Rectal smooth muscle tissue (tissue), 1 donor: ENCODE measurements around the gene DENND4C.
"Not testable (repeated sequence)": the region's sequence is repeated elsewhere in the genome, so short reads cannot be mapped to it uniquely, and the experiment has no call there.

Experiments used
- H3K27ac ChIP-seq: one replicate; pipeline ENCODE4 v1.7.0; 2013; ENCODE audit warnings: low read depth, low read length, inconsistent platforms
- H3K27me3 ChIP-seq: one replicate; pipeline ENCODE4 v1.7.0; 2013; ENCODE audit warnings: low read length; ENCODE audit not compliant: control insufficient read depth, insufficient read depth
- H3K36me3 ChIP-seq: one replicate; pipeline ENCODE4 v1.7.0; 2013; ENCODE audit warnings: low read length; ENCODE audit not compliant: control insufficient read depth, insufficient read depth
- H3K4me1 ChIP-seq: one replicate; pipeline ENCODE4 v1.7.0; 2013; ENCODE audit warnings: low read length; ENCODE audit not compliant: control insufficient read depth, insufficient read depth
- H3K4me3 ChIP-seq: one replicate; pipeline ENCODE4 v1.7.0; 2013; ENCODE audit warnings: low read length
- H3K9ac ChIP-seq: one replicate; pipeline ENCODE4 v1.7.0; 2013; ENCODE audit warnings: low read length

DENND4C gene

DNA sequence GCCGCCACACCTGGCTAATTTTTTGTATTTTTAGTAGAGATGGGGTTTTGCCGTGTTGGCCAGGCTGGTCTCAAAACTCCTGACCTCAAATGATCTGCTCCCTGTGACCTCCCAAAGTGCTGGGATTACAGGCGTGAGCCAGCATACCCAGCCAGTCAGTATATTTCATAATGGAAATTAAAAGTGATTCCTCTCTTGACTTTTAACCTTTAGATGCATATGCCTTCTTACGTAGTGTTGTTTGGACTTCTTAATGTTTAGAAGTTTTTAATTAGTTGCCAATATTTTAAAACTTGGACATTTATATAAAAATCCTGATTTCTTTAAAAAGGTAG, 22.4 kb downstream of the DENND4C start:
- H3K4me3 ChIP-seq = no peak overlapping the region
- H3K9ac ChIP-seq = no peak overlapping the region
- H3K36me3 ChIP-seq = no peaks in the 10 kb centered on the region
- H3K4me1 ChIP-seq = no peaks in the 10 kb centered on the region
- no peak overlapping the region for H3K27ac ChIP-seq
- no peaks in the 10 kb centered on the region for H3K27me3 ChIP-seq

DNA sequence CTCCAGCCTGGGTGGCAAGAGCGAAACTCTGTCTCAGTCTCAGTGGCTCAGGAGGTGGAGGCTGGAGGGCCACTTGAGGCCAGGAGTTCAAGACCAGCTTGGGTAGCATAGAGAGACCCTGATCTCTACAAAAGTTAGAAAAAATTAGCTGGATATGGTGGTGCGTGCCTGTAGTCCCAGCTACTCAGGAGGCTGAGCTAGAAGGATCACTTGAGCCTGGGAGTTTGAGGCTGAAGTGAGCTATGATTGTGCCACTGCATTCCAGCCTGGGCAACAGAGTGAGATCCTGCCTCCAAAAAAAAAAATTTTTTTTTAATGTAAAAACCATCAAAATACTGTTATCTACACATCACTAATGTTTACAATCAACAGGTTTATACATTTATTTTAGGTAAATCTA, 24.6 kb downstream of the DENND4C start:
- Histone ChIP-seq H3K36me3 (no peaks in the 10 kb centered on the region), H3K9ac (no peak overlapping the region), H3K4me3 (no peak overlapping the region), H3K4me1 (no peaks in the 10 kb centered on the region), H3K27ac (no peak overlapping the region), H3K27me3 (no peaks in the 10 kb centered on the region)

DNA sequence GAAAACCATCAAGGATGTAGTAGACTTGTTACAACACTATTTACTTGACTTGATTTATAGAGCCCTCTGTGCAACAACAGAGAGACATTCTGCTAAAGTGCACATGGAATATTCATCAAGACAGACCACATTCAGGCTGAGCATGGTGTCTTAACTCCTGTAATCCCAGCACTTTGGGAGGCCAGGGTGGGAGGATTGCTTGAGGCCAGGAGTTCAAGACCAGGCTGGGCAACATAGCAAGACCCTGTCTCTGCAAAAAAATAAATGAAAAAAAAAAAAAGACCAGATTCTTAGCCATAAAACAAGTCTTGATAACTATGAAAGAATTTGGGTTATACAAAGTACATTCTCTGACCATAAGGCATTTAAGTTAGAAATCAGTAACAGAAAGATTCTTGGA, 25.3 kb downstream of the DENND4C start:
- Histone ChIP-seq H3K4me1 (no peaks in the 10 kb centered on the region), H3K27ac (no peak overlapping the region), H3K36me3 (no peaks in the 10 kb centered on the region), H3K4me3 (no peak overlapping the region), H3K27me3 (no peaks in the 10 kb centered on the region), H3K9ac (no peak overlapping the region)

DNA sequence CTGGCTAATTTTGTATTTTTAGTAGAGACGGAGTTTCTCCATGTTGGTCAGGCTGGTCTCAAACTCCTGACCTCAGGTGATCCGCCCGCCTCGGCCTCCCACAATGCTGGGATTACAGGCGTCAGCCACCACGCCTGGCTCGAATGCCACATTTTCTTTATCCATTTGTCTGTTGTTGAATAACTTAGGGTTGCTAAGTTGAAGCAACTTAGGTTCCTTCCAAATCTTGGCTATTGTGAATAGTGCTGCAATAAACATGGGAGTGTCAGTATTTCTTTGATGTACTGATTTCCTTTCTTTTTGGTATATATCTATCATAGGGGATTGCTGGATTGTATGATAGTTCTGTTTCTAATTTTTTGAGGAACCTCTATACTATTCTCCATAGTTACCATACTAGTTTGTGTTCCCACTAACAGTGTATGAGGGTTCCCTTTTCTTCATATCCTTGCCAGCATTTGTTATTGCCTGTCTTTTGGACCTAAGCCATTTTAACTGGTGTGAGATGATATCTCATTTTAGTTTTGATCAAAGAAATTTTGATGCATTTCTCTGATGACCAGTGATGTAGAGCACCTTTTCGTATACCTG, 29.3 kb downstream of the DENND4C start:
- not testable (repeated sequence) for H3K4me3 ChIP-seq, H3K36me3 ChIP-seq, H3K27me3 ChIP-seq, H3K4me1 ChIP-seq, H3K27ac ChIP-seq, H3K9ac ChIP-seq

DNA sequence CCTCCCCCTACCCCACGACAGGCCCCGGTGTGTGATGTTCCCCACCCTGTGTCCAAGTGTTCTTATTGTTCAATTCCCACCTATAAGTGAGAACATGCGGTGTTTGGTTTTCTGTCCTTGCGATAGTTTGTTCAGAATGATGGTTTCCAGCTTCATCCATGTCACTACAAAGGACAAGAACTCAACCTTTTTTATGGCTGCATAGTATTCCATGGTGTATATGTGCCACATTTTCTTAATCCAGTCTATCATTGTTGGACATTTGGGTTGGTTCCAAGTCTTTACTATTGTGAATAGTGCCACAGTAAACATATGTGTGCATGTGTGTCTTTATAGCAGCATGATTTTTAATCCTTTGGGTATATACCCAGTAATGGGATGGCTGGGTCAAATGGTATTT, 35.1 kb downstream of the DENND4C start:
- H3K27ac ChIP-seq, H3K4me3 ChIP-seq, H3K27me3 ChIP-seq, H3K4me1 ChIP-seq, H3K36me3 ChIP-seq, H3K9ac ChIP-seq: not testable (repeated sequence)

DNA sequence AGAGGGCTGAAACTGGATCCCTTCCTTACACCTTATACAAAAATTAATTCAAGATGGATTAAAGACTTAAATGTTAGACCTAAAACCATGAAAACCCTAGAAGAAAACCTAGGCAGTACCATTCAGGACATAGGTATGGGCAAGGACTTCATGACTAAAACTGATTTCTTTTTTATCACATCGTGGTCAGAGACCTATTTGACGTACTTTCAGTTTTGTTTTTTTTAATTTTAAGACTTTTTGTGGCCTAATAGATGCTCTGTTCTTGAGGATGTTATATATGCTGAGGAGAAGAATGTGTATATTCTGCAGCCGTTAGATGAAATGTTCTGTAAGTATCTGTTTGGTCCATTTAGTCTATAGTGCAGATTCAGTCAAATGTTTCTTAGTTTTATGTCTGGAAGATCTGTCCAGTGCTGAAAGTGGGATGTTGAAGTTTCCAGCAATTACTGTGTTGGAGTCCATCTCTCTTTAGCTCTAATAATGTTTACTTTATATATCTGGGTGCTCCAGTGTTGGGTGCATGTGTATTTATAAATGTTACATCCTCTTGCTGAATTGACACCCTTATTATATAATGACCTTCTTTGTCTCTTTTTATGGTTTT, 36.4 kb downstream of the DENND4C start:
- H3K27ac ChIP-seq, H3K9ac ChIP-seq, H3K27me3 ChIP-seq, H3K4me1 ChIP-seq, H3K36me3 ChIP-seq, H3K4me3 ChIP-seq: not testable (repeated sequence)

DNA sequence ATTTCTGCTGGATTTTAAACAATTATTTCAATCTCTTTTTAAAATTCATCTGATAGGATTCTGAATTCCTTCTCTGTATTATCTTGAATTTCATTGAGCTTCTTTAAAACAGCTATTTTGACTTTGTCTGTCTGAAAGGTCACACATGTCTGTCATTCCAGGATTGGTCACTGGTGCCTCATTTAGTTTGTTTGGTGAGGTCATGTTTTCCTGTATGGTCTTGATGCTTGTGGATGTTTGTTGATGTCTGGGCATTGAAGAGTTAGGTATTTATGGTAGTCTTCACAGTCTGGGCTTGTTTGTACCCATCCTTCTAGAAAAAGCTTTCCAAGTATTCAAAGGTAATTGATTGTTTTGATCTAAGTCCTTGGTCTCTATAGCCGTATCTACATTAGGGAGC, 39.1 kb downstream of the DENND4C start:
- no peak overlapping the region for H3K4me3 ChIP-seq

DNA sequence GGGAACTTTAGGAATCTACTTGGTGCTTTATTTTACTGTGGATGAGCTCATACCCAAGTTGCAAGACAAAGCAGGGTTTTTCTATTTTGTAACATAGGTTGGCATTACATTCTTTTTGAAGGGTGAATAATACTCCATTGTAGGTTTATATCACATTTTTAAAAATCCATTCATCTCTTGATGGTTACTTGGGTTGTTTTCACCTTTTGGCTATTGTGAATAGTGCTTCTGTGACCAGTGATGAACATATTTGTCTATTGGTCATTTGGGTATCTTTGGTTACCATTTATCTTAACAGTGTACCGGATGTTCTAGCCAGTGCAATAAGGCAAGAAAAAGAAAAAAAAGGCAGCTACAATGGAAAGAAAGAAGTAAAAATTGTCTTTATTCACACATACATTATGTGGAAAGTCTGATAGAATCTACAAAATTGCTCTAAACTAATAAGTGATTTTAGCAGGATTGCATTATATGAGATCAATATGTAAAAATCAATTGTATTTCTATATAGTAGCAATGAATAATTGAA, 40.0 kb downstream of the DENND4C start:
- no peaks in the 10 kb centered on the region for H3K27me3 ChIP-seq
- H3K9ac ChIP-seq = no peak overlapping the region
- H3K4me3 ChIP-seq = no peak overlapping the region
- no peaks in the 10 kb centered on the region for H3K36me3 ChIP-seq
- no peaks in the 10 kb centered on the region for H3K4me1 ChIP-seq
- no peak overlapping the region for H3K27ac ChIP-seq

More for the DNA sequence above, 39.1 kb downstream of the DENND4C start:
- Histone ChIP-seq H3K9ac (no peak overlapping the region), H3K36me3 (no peaks in the 10 kb centered on the region), H3K27ac (no peak overlapping the region), H3K4me1 (no peaks in the 10 kb centered on the region), H3K27me3 (no peaks in the 10 kb centered on the region)

DNA sequence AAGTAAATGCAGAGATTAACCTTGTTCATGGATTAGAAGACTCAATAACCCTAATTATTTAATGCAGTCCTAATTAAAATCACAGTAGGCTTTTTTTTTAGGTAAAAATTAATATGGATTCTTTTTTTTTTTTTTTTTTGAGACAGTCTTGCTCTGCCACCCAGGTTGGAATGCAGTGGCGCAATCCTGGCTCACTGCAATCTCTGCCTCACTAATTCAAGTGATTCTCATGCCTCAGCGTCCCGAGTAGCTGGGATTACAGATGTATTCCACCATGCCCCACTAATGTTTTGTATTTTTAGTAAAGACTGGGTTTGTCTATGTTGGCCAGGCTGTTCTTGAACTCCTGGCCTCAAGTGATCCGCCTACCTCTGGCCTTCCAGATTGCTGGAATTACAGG, 40.6 kb downstream of the DENND4C start:
- no peaks in the 10 kb centered on the region for H3K27me3 ChIP-seq
- H3K36me3 ChIP-seq = no peaks in the 10 kb centered on the region
- H3K4me1 ChIP-seq = no peaks in the 10 kb centered on the region
- no peak overlapping the region for H3K9ac ChIP-seq
- H3K27ac ChIP-seq = no peak overlapping the region
- no peak overlapping the region for H3K4me3 ChIP-seq

DNA sequence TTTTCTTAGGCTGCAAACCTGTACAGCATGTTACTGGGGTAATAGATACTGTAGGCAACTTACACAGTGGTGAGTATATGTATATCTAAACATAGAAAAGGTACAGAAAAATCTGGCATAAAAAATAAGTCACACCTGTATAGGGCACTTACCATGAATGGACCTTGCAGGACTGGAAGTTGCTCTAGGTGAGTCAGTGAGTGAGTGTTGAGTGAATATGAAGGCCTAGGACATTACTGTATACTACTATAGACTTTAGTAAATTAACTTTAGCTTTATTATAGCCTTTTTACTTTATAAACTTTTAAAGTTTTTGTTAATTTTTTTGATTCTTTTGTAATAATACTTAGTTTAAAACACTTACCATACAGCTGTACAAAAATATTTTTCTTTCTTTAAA, 51.3 kb downstream of the DENND4C start:
- Histone ChIP-seq H3K36me3 (peaks cover 2% of the 10 kb centered on the region), H3K27me3 (no peaks in the 10 kb centered on the region), H3K9ac (no peak overlapping the region), H3K4me1 (no peaks in the 10 kb centered on the region), H3K4me3 (no peak overlapping the region), H3K27ac (no peak overlapping the region)

DNA sequence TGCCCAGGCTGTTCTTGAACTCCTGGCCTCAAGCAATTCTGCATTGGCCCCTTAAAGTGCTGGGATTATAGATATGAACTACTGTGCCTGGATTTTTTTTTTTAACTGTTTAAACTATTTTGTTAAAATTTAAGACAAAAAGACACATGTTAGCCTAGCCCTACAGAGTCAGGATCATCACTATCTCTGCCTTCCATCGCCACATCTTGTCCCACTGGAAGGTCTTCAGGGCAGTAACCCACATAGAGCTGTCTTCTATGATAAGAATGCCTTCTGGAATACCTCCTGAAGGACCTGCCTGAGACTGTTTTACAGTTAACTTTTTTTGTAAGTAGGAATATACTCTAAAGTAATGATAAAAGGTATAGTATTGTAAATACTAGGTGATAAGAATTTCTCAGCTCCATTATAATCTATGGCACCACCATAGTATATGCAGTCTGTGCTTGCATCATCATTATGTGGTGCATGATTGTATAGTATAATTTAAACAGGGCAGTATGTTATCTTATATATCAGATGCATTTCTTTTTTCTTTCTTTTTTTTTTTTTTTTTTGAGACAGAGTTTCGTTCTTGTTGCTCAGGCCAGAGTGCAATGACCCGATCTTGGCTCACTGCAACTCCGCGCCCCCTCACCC, 52.7 kb downstream of the DENND4C start:
- no peak overlapping the region for H3K27ac ChIP-seq
- H3K36me3 ChIP-seq = peaks cover 5% of the 10 kb centered on the region

DNA sequence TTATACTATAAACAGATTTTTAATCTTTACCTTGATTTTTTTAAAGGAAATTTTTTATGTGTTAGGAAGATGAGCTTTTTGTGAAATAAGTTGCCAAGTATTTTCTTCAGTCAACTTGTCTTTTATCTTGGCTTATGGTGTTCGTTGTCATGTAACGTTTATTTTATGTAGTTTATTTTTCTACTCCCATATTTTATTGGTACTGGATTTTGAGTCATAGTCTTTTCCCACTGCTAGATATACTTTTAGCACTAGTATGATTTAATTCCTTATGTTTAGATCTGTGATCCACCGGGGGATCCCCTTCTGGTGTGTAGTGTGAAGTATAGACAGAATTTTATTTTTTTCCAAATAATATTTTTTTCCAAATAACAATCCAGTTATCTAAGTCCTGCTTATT, 54.2 kb downstream of the DENND4C start:
- Histone ChIP-seq H3K4me1 (no peaks in the 10 kb centered on the region), H3K4me3 (no peak overlapping the region), H3K36me3 (peaks cover 4% of the 10 kb centered on the region), H3K27me3 (no peaks in the 10 kb centered on the region), H3K27ac (no peak overlapping the region), H3K9ac (no peak overlapping the region)

More for the DNA sequence above, 52.7 kb downstream of the DENND4C start:
- Histone ChIP-seq H3K27me3 (no peaks in the 10 kb centered on the region), H3K4me1 (no peaks in the 10 kb centered on the region), H3K4me3 (no peak overlapping the region), H3K9ac (no peak overlapping the region)

DNA sequence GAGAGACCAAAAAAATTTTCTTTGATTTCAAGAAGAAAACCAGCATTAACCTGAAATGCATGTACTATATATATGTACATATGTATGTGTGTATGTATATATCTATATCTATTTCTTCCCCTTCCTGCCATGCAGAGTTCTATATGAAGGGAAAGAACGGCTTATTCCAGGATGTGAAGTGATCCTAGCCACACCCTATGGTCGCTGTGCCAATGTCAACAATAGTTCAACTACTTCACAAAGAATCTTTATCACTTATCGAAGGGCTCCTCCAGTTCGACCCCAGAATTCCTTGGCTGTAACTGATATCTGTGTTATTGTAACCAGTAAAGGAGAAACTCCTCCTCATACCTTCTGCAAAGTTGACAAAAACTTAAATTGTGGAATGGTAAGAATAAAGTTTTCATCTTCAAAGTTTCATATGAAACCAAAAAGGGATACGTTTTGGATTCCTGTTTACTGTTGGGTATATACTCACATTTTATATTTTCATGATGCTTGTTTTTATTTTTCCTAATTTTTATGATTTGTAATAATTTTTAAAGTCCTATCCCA, 56.2 kb downstream of the DENND4C start:
- no peak overlapping the region for H3K9ac ChIP-seq
- no peak overlapping the region for H3K4me3 ChIP-seq
- peaks cover 7% of the 10 kb centered on the region for H3K36me3 ChIP-seq
- H3K4me1 ChIP-seq = no peaks in the 10 kb centered on the region
- H3K27ac ChIP-seq = no peak overlapping the region
- H3K27me3 ChIP-seq = no peaks in the 10 kb centered on the region
